HFFc6 (cell line): Measurements from ENCODE around the gene SHE. TPM values are rescaled to one million over a fixed set of nuclear protein-coding genes. Genes with fewer than 3 reads are reported as not detected.

ENCODE experiments used
- DNase-seq: peaks from one replicate; pipeline ENCODE4 v3.0.0-alpha.2; 2018
- H3K27ac Mint-ChIP-seq: 2 replicates; pipeline ENCODE4 v1.8.0; 2020; ENCODE audit warnings: mild to moderate bottlenecking, mixed read lengths
- H3K27me3 Mint-ChIP-seq: 2 replicates; pipeline ENCODE4 v1.8.0; 2021; ENCODE audit warnings: mild to moderate bottlenecking, moderate library complexity, mixed read lengths; ENCODE audit not compliant: insufficient read depth
- H3K36me3 Mint-ChIP-seq: 2 replicates; pipeline ENCODE4 v1.8.0; 2021; ENCODE audit warnings: low read depth, mixed read lengths
- H3K4me1 Mint-ChIP-seq: 2 replicates; pipeline ENCODE4 v1.8.0; 2020; ENCODE audit warnings: low read depth, mixed read lengths
- H3K4me3 Mint-ChIP-seq: 2 replicates; pipeline ENCODE4 v1.8.0; 2020; ENCODE audit warnings: mild to moderate bottlenecking, moderate library complexity, mixed read lengths
- H3K9me3 Mint-ChIP-seq: 2 replicates; pipeline ENCODE4 v1.8.0; 2020; ENCODE audit warnings: mild to moderate bottlenecking, mixed read lengths
- CTCF ChIP-seq: fragments of 200-600 bp; sonication (generic); IDR thresholded peaks from 2 replicates; pipeline ENCODE4 v1.5.0; 2021; ENCODE audit warnings: antibody characterized with exemption, mild to moderate bottlenecking
- long read RNA-seq: library from polyadenylated mRNA; unstranded; transcript quantifications from one replicate; pipeline ENCODE4 v2.0.0, GENCODE V29; 2019
- total RNA-seq, 6 experiments: library from RNA; stranded (reverse); fragmentation: NEBNext Ultra II Directional; extraction: Animal tissue kit (Norgen Biotek cat#: 25700); gene quantifications; 2 replicates in 1 of 6; 3 replicates in 5 of 6; pipeline ENCODE4 v1.2.3, GENCODE V29; 2021

The SHE gene
- not detected for total RNA-seq
- long read RNA-seq, result 0 reads

- DNase-seq, result no peak
- Mint-ChIP-seq H3K4me3 (no peak within 1 kb of the TSS), H3K36me3 (no peaks in the 10 kb centered on the region), H3K27ac (no peak within 1 kb of the TSS), H3K27me3 (peaks cover 55% of the 10 kb centered on the region), H3K4me1 (no peaks in the 10 kb centered on the region), H3K9me3 (peaks cover 8% of the 10 kb centered on the region)
- no peak for TF ChIP-seq CTCF
These were observed at the start of gene SHE, which contains the start of gene TDRD10 for GRCh38 chr1:154502066-154502743. TSS of gene SHE (minus strand) at chr1:154502412. CDS start at chr1:154502026, 386 bp downstream. TSS of gene TDRD10 (plus strand) at chr1:154502219. CDS start at chr1:154506904, 4,685 bp downstream.

- Mint-ChIP-seq H3K4me1 (peaks cover 39% of the 10 kb centered on the region), H3K4me3 (no peak overlapping the region), H3K36me3 (peaks cover 54% of the 10 kb centered on the region), H3K27me3 (peaks cover 1% of the 10 kb centered on the region; the same call in 1 of the 2 replicates), H3K9me3 (no peaks in the 10 kb centered on the region), H3K27ac (no peak overlapping the region)
- no peak for DNase-seq
- no peak for TF ChIP-seq CTCF
These were observed 49.3 kb upstream of the SHE start for GRCh38 chr1:154551474-154551873.

GRCh38 chr1:154550657-154551056 lies 48.4 kb upstream of the SHE start:
- Mint-ChIP-seq H3K4me3 (no peak overlapping the region), H3K27ac (peak overlapping the region; percentile 8; the same call in 1 of the 2 replicates), H3K4me1 (peaks cover 31% of the 10 kb centered on the region), H3K9me3 (no peaks in the 10 kb centered on the region), H3K27me3 (peaks cover 1% of the 10 kb centered on the region; the same call in 1 of the 2 replicates), H3K36me3 (peaks cover 47% of the 10 kb centered on the region)
- no peak for TF ChIP-seq CTCF
- no peak for DNase-seq

- Mint-ChIP-seq H3K4me1 (peaks cover 29% of the 10 kb centered on the region), H3K9me3 (no peaks in the 10 kb centered on the region), H3K36me3 (peaks cover 41% of the 10 kb centered on the region), H3K27me3 (peaks cover 1% of the 10 kb centered on the region; the same call in 1 of the 2 replicates), H3K27ac (no peak overlapping the region), H3K4me3 (no peak overlapping the region)
- DNase-seq, result no peak
- TF ChIP-seq CTCF, result no peak
These were observed 47.9 kb upstream of the SHE start for GRCh38 chr1:154550070-154550469.

GRCh38 chr1:154549202-154549770 lies 47.1 kb upstream of the SHE start:
- H3K36me3 Mint-ChIP-seq, result peaks cover 34% of the 10 kb centered on the region
- peaks cover 29% of the 10 kb centered on the region for H3K4me1 Mint-ChIP-seq
- no peaks in the 10 kb centered on the region for H3K9me3 Mint-ChIP-seq
- no peak for DNase-seq
- peaks cover 7% of the 10 kb centered on the region for H3K27me3 Mint-ChIP-seq
- H3K4me3 Mint-ChIP-seq, result no peak overlapping the region
- no peak for TF ChIP-seq CTCF
- H3K27ac Mint-ChIP-seq, result no peak overlapping the region
